SKM-1 (cell line): ENCODE data around the gene RAB11FIP3.
"Not testable (repeated sequence)": the region's sequence is repeated elsewhere in the genome, so short reads cannot be mapped to it uniquely, and the experiment has no call there.

Experiments
- DNase-seq: peaks from one replicate; lab custom pipeline; 2025; ENCODE audit not compliant: unreplicated experiment; lab: John Stamatoyannopoulos, UW

The RAB11FIP3 gene

DNA sequence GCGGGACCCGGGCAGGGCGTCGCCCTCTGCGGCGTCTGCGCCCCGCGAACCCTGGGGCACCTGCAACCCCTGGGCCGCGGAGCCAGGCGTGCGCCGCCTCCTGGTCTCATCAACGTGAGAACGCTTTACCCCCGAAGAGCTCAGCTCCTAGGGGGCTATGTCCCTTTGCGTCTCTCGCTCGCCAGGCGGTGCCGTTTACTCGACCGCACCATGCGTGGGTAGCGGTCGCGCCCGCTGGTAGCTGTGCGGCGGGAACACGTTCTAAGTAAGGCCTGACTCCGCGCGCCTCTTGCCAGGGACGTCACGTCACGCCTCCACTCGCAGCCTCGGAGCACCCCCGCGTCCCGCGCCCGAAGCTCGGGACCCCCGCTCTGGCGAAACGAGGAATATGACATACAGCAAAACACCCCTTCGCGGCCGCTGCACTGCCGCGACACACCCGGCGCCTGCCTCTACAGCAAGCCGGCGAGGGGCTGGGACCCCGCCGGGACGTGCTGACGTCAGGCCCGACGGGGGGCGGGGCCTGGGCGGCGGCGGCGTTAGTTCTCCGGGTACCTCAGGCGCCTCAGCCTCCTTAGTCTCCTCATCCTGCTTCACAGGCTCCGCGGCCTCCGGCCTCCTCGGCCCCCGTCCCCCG is at the start of gene RAB11FIP3:
RAB11FIP3 (plus strand) TSS at position 568 of the 637 bp plus-strand sequence. CDS start 358 bp downstream, outside the sequence.
- DNase-seq, result peak; percentile 44

GRCh38 chr16:375927-376816 is 49.3 kb upstream of the RAB11FIP3 start:
- DNase-seq, result no peak

DNA sequence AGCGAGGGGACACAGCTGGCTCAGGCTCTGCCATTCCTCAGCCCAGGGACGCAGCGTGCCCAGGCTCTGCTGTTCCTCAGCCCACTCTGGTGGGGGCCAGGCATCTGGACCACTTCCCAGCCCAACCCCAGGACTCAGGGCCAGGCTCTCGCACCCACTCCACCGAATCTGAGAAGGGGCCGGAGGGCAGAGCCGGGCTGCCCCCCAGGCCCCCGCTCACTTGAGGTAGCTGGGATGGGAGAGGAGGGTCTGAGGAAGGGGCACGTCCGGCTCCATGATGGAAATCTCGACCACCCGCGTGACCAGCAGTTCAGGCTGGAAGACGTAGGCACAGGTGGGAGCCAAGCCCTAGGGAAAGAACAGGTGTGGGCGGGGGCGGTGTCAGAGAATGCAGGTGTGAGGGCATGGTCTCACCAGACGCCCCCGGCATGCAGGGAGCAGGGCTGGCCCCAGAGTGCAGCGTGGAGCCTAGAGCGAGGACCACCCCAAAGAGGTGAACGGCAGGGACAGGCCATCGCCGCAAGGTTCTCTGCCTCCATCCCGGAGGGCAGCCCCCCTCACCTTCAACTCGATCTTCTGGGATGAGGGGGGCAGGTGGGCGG is 48.5 kb upstream of the RAB11FIP3 start:
- no peak for DNase-seq

GRCh38 chr16:377419-377951 is 48.0 kb upstream of the RAB11FIP3 start:
- DNase-seq, result no peak

DNA sequence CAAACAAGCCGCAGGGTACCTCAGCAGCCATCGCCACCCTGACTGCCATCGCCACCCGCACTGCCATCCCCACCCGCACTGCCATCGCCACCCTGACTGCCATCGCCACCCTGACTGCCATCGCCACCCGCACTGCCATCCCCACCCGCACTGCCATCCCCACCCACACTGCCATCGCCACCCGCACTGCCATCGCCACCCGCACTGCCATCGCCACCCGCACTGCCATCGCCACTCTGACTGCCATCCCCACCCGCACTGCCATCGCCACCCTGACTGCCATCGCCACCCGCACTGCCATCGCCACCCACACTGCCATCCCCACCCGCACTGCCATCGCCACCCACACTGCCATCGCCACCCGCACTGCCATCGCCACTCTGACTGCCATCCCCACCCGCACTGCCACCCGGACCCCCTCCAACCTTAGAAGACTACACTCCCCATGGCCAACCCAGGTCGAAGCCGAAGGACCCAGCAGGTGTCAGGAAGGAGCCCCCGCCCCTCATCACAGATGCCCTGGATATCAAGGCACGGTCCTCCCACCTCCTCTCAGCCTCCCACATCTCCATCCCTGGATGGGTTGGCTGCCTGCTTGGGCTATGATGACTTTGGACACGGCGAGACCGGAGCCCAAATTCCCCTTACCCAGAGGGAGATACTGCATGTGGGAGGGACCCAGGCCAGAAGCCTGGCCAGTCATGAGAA is 47.2 kb upstream of the RAB11FIP3 start:
- not testable (repeated sequence) for DNase-seq

GRCh38 chr16:378821-379182 is 46.6 kb upstream of the RAB11FIP3 start:
- DNase-seq, result no peak

GRCh38 chr16:379183-379960 is 46.1 kb upstream of the RAB11FIP3 start:
- DNase-seq, result no peak

- DNase-seq, result no peak
Measured at GRCh38 chr16:379961-380761, 45.3 kb upstream of the RAB11FIP3 start.

DNA sequence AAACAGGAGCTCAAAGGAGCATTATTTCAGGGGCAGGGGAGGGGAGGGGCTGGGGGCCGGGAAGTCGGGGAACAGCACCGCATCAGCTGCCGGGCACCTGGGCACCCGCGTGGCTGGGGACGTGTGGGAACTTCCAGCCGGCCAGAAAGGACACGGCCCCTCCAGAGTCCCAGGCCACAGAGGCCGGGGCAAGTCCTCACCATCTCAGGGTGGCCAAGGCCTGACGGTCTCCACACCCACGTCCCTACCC is 44.8 kb upstream of the RAB11FIP3 start:
- DNase-seq, result no peak

DNA sequence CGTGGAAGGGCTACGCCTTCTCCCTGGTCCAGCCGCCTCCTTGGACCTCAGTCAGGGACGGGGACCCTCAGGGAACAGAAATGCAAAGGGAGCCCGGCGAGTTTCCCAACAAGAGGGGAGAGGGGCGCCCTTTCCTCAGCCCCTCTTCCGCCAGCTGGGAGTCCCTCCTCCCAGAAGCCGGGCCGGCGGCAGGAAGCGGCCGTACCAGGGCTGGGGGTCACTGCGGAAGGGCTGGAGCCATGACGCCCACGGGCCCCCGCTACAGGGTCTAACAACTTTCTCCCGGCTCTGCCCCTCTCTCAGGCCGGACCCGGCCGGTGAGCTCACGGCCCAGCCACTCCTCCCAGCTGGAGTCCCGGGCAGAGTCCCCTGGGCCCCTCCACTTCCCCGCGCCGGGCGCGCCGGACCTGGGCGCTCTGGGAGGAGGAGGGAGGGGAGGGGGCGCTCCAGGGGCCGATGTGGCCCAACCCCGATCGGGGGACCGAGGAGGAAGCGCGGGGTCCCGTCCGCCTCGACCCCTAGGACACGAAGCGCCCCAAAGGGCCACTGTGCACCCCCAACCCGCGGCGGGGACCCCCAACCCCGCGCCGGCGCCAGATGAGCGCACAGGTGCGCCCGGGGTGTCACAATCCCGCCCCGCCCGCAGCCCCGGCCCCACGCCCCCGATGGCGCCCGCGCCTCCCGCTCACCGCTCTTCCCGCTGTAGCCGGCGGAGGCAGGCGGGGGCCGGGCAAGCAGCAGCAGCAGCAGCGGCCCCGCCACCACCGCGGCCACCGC is 44.2 kb upstream of the RAB11FIP3 start:
- no peak for DNase-seq

DNA sequence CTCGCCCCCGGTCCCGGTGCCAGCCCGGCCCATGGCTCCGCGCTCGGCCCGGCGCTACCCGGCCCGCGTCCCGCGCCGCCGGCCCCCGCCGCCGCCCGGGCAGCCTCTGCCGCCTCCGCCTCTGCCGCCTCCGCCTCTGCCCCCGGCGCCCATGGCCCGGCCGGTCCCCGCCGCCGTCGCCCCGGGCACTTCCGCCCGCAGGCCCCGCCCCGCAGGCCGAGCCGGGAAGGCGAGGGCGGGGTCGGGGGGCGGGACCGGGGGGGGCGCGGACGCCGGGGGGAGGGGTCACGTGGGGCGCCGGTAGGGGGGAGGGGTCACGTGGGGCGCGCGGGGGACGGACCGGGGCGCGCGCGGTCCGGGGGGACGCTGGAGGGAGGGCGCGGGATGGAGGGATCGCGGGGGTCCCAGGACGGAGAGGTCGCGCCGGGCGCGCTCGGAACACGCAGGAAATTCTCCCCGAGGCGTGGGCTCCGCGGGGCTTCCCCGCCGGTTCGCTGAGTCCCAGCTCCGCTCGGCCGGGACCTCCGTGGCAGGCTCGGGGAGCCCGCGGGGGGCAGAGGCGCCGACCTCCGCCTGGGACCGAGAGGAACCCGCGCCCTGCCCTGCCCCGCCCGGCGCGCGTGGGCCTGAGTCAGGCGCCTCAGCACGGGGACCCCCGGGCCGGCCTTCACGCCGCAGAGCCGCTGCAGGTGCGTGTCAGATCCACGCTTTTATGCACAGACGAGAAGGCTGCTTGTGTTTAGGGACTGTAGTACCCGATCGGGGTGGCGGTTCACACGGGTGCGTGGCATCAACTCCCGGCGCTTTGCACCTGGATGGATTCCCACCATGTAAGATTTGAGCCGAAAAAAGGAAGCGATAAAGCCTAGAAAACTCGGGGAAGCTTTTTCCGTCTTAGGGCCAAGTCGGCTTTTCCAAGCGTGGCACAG is 43.4 kb upstream of the RAB11FIP3 start, which contains the start of gene PGAP6:
PGAP6 (minus strand) TSS at position 190 of the 929 bp plus-strand sequence; CDS start at position 33, 157 bp downstream.
- peak; percentile 34 for DNase-seq

- no peak for DNase-seq
Measured at GRCh38 chr16:383326-384051, 42.0 kb upstream of the RAB11FIP3 start.

- DNase-seq, result no peak
Measured at GRCh38 chr16:386641-387156, 38.8 kb upstream of the RAB11FIP3 start.

- DNase-seq, result not testable (repeated sequence)
Measured at GRCh38 chr16:387761-388666, 37.4 kb upstream of the RAB11FIP3 start.

DNA sequence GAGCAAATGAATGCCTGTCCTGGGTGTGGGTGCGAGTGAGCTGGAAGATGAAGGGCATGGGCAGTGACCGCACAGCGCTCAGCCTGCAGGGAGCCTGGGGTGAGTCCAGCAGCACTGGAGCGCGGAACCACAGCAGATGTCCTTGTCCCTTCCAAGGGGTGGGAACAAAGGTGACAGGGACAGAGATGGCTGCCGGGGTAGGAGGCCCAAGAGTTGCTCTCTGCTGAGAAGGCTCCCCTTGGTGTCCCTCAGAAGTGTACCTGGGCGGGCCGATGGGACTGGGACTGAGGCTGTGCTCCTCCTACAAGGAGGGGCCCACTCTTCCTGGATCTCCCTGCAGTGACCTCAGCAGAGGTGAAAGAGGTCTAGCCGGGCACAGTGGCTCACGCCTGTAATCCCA is 36.1 kb upstream of the RAB11FIP3 start:
- DNase-seq, result no peak

- no peak for DNase-seq
Measured at GRCh38 chr16:391885-392335, 33.5 kb upstream of the RAB11FIP3 start.
